HEK293T (cell line): ENCODE measurements around the gene CBY1.

Experiments
- BHLHE40 ChIP-seq: fragments of 450-650 bp; IDR thresholded peaks from 2 replicates; pipeline ENCODE4 v1.6.1; 2016; ENCODE audit warnings: mild to moderate bottlenecking, moderate library complexity, borderline replicate concordance
- ELF4 ChIP-seq: fragments of 450-650 bp; IDR thresholded peaks from 2 replicates; pipeline ENCODE4 v1.6.1; 2017; ENCODE audit warnings: antibody characterized with exemption
- FOXA1 ChIP-seq: fragments of 450-650 bp; IDR thresholded peaks from 2 replicates; pipeline ENCODE4 v1.6.1; 2016; ENCODE audit warnings: mild to moderate bottlenecking
- FOXK2 ChIP-seq: fragments of 450-650 bp; IDR thresholded peaks from 2 replicates; pipeline ENCODE4 v1.6.1; 2016; ENCODE audit warnings: mild to moderate bottlenecking
- NFRKB ChIP-seq: fragments of 450-650 bp; IDR thresholded peaks from 2 replicates; pipeline ENCODE4 v1.6.1; 2016; ENCODE audit warnings: mild to moderate bottlenecking, moderate library complexity
- SP1 ChIP-seq: fragments of 450-650 bp; IDR thresholded peaks from 2 replicates; pipeline ENCODE4 v1.6.1; 2017
- SUZ12 ChIP-seq: fragments of 450-650 bp; IDR thresholded peaks from 2 replicates; pipeline ENCODE4 v1.6.1; 2016; ENCODE audit warnings: mild to moderate bottlenecking

GRCh38 chr22:38707984-38708383 lies 51.5 kb downstream of the CBY1 start:
- no peak for TF ChIP-seq ELF4
- no peak for TF ChIP-seq FOXA1
- no peak for TF ChIP-seq BHLHE40
- no peak for TF ChIP-seq SUZ12
- TF ChIP-seq FOXK2, result no peak
- no peak for TF ChIP-seq SP1
- TF ChIP-seq NFRKB, result no peak
